SU-DHL-6 (cell line): ENCODE results near the gene KLHL42.

Experiments
- EZH2phosphoT487 ChIP-seq: fragments of 200-600 bp; sonication (generic), shearing (Covaris generic); conservative IDR thresholded peaks from 2 replicates; pipeline ENCODE4 v1.6.1; 2018; ENCODE audit warnings: mild to moderate bottlenecking, antibody characterized with exemption, low read length, moderate library complexity, mixed read lengths
- TF ChIP-seq, protein P1 (sequence below): fragments of 200-600 bp; sonication (generic); IDR thresholded peaks from one replicate; pipeline ENCODE4 v1.5.1; 2017; ENCODE audit warnings: antibody characterized with exemption, mild to moderate bottlenecking, low read length, moderate library complexity; ENCODE audit not compliant: insufficient read depth, poor library complexity, severe bottlenecking

DNA sequence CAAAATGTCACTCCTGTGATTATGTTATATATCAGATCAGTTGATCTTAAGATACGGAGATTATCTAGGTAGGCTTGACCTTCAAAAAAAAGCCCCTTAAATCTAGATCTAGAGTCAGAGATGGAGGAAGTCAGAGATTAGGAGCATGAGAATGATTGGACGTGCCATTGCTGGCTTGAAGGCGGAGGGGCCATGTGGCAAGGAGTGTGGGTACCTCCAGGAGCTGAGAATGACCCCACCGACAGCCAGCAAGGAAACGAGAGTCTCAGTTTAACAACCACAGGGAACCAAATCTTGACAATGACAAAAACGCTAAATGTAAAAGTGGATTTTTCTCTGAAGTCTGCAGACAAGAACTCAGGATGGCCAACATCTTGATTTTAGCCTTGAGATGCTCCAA is 32.5 kb downstream of the KLHL42 start:
- TF ChIP-seq, protein P1, sequence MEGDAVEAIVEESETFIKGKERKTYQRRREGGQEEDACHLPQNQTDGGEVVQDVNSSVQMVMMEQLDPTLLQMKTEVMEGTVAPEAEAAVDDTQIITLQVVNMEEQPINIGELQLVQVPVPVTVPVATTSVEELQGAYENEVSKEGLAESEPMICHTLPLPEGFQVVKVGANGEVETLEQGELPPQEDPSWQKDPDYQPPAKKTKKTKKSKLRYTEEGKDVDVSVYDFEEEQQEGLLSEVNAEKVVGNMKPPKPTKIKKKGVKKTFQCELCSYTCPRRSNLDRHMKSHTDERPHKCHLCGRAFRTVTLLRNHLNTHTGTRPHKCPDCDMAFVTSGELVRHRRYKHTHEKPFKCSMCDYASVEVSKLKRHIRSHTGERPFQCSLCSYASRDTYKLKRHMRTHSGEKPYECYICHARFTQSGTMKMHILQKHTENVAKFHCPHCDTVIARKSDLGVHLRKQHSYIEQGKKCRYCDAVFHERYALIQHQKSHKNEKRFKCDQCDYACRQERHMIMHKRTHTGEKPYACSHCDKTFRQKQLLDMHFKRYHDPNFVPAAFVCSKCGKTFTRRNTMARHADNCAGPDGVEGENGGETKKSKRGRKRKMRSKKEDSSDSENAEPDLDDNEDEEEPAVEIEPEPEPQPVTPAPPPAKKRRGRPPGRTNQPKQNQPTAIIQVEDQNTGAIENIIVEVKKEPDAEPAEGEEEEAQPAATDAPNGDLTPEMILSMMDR, result no peak
- no peak for TF ChIP-seq EZH2phosphoT487
